Mesendoderm (in vitro differentiated cells): ENCODE data around the gene RAC2.

Source experiments
- DNase-seq: peaks from one replicate; pipeline ENCODE4 v3.0.0; 2013
- H2AK5ac ChIP-seq: 2 replicates; pipeline ENCODE4 v1.6.1; 2013; ENCODE audit warnings: low read length, inconsistent platforms
- H2BK120ac ChIP-seq: 2 replicates; pipeline ENCODE4 v1.6.1; 2013; ENCODE audit warnings: low read depth, mild to moderate bottlenecking, low read length, moderate library complexity, mixed read lengths
- H2BK15ac ChIP-seq: replicated peaks from 2 replicates; pipeline ENCODE4 v1.6.1; 2013; ENCODE audit warnings: low read depth, mild to moderate bottlenecking, moderate library complexity
- H2BK5ac ChIP-seq: 2 replicates; pipeline ENCODE4 v1.6.1; 2013; ENCODE audit warnings: low read length, inconsistent platforms
- H3K18ac ChIP-seq: 2 replicates; pipeline ENCODE4 v1.6.1; 2013; ENCODE audit warnings: mild to moderate bottlenecking, low read length, mixed read lengths
- H3K23ac ChIP-seq: one replicate; pipeline ENCODE4 v1.6.1; 2013; ENCODE audit warnings: low read length
- H3K27ac ChIP-seq: 2 replicates; pipeline ENCODE4 v1.5.1; 2013; ENCODE audit warnings: low read depth, mild to moderate bottlenecking, inconsistent platforms, low read length, moderate library complexity
- H3K27me3 ChIP-seq: 2 replicates; pipeline ENCODE4 v1.6.1; 2013; ENCODE audit warnings: low read length, control low read depth, mild to moderate bottlenecking, inconsistent platforms; ENCODE audit not compliant: insufficient read depth, poor library complexity
- H3K36me3 ChIP-seq: 2 replicates; pipeline ENCODE4 v1.6.1; 2013; ENCODE audit warnings: low read length, inconsistent platforms; ENCODE audit not compliant: control insufficient read depth, insufficient read depth
- H3K4ac ChIP-seq: one replicate; pipeline ENCODE4 v1.6.1; 2013; ENCODE audit warnings: low read depth, mild to moderate bottlenecking, low read length, moderate library complexity
- H3K4me1 ChIP-seq: 2 replicates; pipeline ENCODE4 v1.6.1; 2013; ENCODE audit warnings: low read depth, low read length, inconsistent platforms; ENCODE audit not compliant: control insufficient read depth
- H3K4me2 ChIP-seq: 2 replicates; pipeline ENCODE4 v1.6.1; 2013; ENCODE audit warnings: low read length
- H3K4me3 ChIP-seq: 2 replicates; pipeline ENCODE4 v1.5.1; 2013; ENCODE audit warnings: mild to moderate bottlenecking, low read length
- H3K56ac ChIP-seq: one replicate; pipeline ENCODE4 v1.6.1; 2013; ENCODE audit warnings: low read length
- H3K79me1 ChIP-seq: 2 replicates; pipeline ENCODE4 v1.6.1; 2013; ENCODE audit warnings: low read length, inconsistent platforms
- H3K79me2 ChIP-seq: 2 replicates; pipeline ENCODE4 v1.6.1; 2013; ENCODE audit warnings: mild to moderate bottlenecking, low read length; ENCODE audit not compliant: control insufficient read depth, insufficient read depth
- H3K9ac ChIP-seq: 2 replicates; pipeline ENCODE4 v1.6.1; 2013; ENCODE audit warnings: low read length, inconsistent platforms
- H4K5ac ChIP-seq: one replicate; pipeline ENCODE4 v1.6.1; 2013; ENCODE audit warnings: low read length
- H4K8ac ChIP-seq: one replicate; pipeline ENCODE4 v1.6.1; 2013; ENCODE audit warnings: low read depth, mild to moderate bottlenecking, control low read depth, low read length, moderate library complexity
- WGBS: extraction: QIAGEN DNeasy Blood & Tissue Kit; methylation state at CpG from one replicate; pipeline ENCODE4 v1.1.7; 2013; ENCODE audit warnings: low lambda C conversion rate, missing lambda C conversion rate; ENCODE audit not compliant: insufficient coverage; ENCODE audit errors: extremely low coverage; 5-methylcytosine and 5-hydroxymethylcytosine counted together

The RAC2 gene

GRCh38 chr22:37269936-37270678 lies 26.0 kb upstream of the RAC2 start:
- no peak overlapping the region for H3K4me2 ChIP-seq
- DNase-seq: no peak
- H3K9ac ChIP-seq: no peak overlapping the region
- H3K56ac ChIP-seq: no peak overlapping the region
- no peak overlapping the region for H2BK5ac ChIP-seq
- H3K4me3 ChIP-seq: no peak overlapping the region
- no peak overlapping the region for H2BK120ac ChIP-seq
- no peaks in the 10 kb centered on the region for H3K79me2 ChIP-seq
- H2AK5ac ChIP-seq: no peak overlapping the region
- no peak overlapping the region for H4K8ac ChIP-seq
- H3K27ac ChIP-seq: no peak overlapping the region
- H3K4ac ChIP-seq: no peak overlapping the region
- no peak overlapping the region for H3K23ac ChIP-seq
- no peak overlapping the region for H2BK15ac ChIP-seq
- H3K36me3 ChIP-seq: no peaks in the 10 kb centered on the region
- H3K79me1 ChIP-seq: no peaks in the 10 kb centered on the region
- H4K5ac ChIP-seq: no peak overlapping the region
- H3K18ac ChIP-seq: no peak overlapping the region
- no peaks in the 10 kb centered on the region for H3K27me3 ChIP-seq
- WGBS: no CpG with 5 or more reads among the region's 8 CpGs
- H3K4me1 ChIP-seq: no peaks in the 10 kb centered on the region

- WGBS: no CpG with 5 or more reads among the region's 11 CpGs
- no peaks in the 10 kb centered on the region for H3K27me3 ChIP-seq
These were observed 23.8 kb upstream of the RAC2 start for GRCh38 chr22:37267661-37268413.

GRCh38 chr22:37267135-37267587 lies 23.1 kb upstream of the RAC2 start:
- Histone ChIP-seq H3K23ac (no peak overlapping the region), H4K8ac (no peak overlapping the region), H4K5ac (peak overlapping the region; percentile 81), H3K27ac (no peak overlapping the region), H3K18ac (no peak overlapping the region), H3K4me1 (no peaks in the 10 kb centered on the region), H3K36me3 (no peaks in the 10 kb centered on the region), H3K4ac (no peak overlapping the region), H3K4me2 (no peak overlapping the region), H3K9ac (no peak overlapping the region), H3K79me1 (no peaks in the 10 kb centered on the region), H2BK120ac (no peak overlapping the region), H3K56ac (peak overlapping the region; percentile 50), H3K27me3 (no peaks in the 10 kb centered on the region), H3K4me3 (no peak overlapping the region), H2BK15ac (no peak overlapping the region), H2AK5ac (no peak overlapping the region), H2BK5ac (no peak overlapping the region), H3K79me2 (no peaks in the 10 kb centered on the region)
- WGBS: no CpG with 5 or more reads among the region's 22 CpGs
- peak; percentile 64 for DNase-seq

More at GRCh38 chr22:37267661-37268413, 23.8 kb upstream of the RAC2 start:
- Histone ChIP-seq H3K4ac (no peak overlapping the region), H3K4me1 (no peaks in the 10 kb centered on the region), H2BK120ac (no peak overlapping the region), H3K56ac (no peak overlapping the region), H2AK5ac (no peak overlapping the region), H3K79me1 (no peaks in the 10 kb centered on the region), H3K4me3 (no peak overlapping the region), H3K9ac (no peak overlapping the region), H3K18ac (no peak overlapping the region), H2BK5ac (no peak overlapping the region), H3K27ac (no peak overlapping the region), H3K79me2 (no peaks in the 10 kb centered on the region), H4K5ac (no peak overlapping the region), H3K4me2 (no peak overlapping the region), H4K8ac (no peak overlapping the region), H2BK15ac (no peak overlapping the region), H3K23ac (no peak overlapping the region), H3K36me3 (no peaks in the 10 kb centered on the region)
- no peak for DNase-seq

DNA sequence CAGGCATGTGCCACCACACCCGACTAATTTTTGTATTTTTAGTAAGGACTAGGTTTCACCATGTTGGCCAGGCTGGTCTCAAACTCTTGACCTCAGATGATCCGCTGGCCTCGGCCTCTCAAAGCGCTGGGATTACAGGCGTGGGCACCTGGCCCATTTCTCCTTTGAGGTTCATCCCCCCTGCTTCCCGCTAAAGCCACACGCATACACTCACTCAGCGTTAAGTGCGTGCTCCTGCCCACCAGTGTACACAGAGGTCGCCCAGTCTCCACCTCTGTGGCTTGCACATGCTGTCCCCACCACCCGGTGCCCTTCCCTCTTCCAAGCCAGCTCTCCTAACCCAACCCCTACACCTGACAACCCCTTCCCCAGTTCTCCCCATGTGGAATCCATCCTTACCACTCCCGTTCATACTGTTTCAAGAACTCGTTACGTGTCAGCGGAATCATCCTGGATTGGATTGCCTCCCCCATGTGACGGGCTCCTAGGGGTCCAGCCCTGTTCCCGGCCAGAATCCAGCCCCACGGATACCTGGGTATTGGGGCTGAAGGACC lies 22.6 kb upstream of the RAC2 start:
- Histone ChIP-seq H2BK120ac (no peak overlapping the region), H4K5ac (no peak overlapping the region), H4K8ac (no peak overlapping the region), H3K79me1 (no peaks in the 10 kb centered on the region), H3K9ac (no peak overlapping the region), H3K18ac (no peak overlapping the region), H3K4ac (no peak overlapping the region), H3K79me2 (no peaks in the 10 kb centered on the region), H3K36me3 (no peaks in the 10 kb centered on the region), H3K4me3 (no peak overlapping the region), H3K4me2 (no peak overlapping the region), H3K4me1 (no peaks in the 10 kb centered on the region), H3K23ac (no peak overlapping the region), H3K27me3 (no peaks in the 10 kb centered on the region), H2AK5ac (no peak overlapping the region), H2BK5ac (no peak overlapping the region), H3K56ac (no peak overlapping the region), H3K27ac (no peak overlapping the region), H2BK15ac (no peak overlapping the region)
- DNase-seq: no peak
- WGBS: no CpG with 5 or more reads among the region's 18 CpGs

GRCh38 chr22:37263966-37264887 lies 20.2 kb upstream of the RAC2 start:
- Histone ChIP-seq H2AK5ac (no peak overlapping the region), H3K36me3 (no peaks in the 10 kb centered on the region), H2BK120ac (no peak overlapping the region), H3K4ac (no peak overlapping the region), H4K5ac (no peak overlapping the region), H3K4me1 (no peaks in the 10 kb centered on the region), H3K9ac (no peak overlapping the region), H3K18ac (no peak overlapping the region), H3K27me3 (no peaks in the 10 kb centered on the region), H3K79me1 (no peaks in the 10 kb centered on the region), H4K8ac (no peak overlapping the region), H3K56ac (no peak overlapping the region), H3K4me2 (no peak overlapping the region), H2BK5ac (no peak overlapping the region), H3K23ac (no peak overlapping the region), H2BK15ac (no peak overlapping the region), H3K27ac (no peak overlapping the region), H3K79me2 (no peaks in the 10 kb centered on the region), H3K4me3 (no peak overlapping the region)
- DNase-seq: no peak
- WGBS: no CpG with 5 or more reads among the region's 10 CpGs
